SU-DHL-6 (cell line): ENCODE results near the gene ANKRD42.
"Not testable (repeated sequence)": the region's sequence is repeated elsewhere in the genome, so short reads cannot be mapped to it uniquely, and the experiment has no call there.

Experiments used
- H2AFZ ChIP-seq: fragments of 200-600 bp; sonication (generic); 2 replicates; pipeline ENCODE4 v1.6.1; 2014; ENCODE audit warnings: low read depth, mild to moderate bottlenecking, moderate library complexity, mixed read lengths, antibody characterized with exemption, low read length; ENCODE audit not compliant: severe bottlenecking
- H3F3A ChIP-seq: fragments of 200-600 bp; shearing (Covaris generic); 2 replicates; pipeline ENCODE4 v1.6.0; 2016; ENCODE audit warnings: antibody characterized with exemption, mild to moderate bottlenecking; ENCODE audit not compliant: insufficient read depth
- H3K27ac ChIP-seq: fragments of 200-600 bp; sonication (generic); 2 replicates; pipeline ENCODE4 v1.5.1; 2016; ENCODE audit warnings: low read depth, mild to moderate bottlenecking, low read length, moderate library complexity, mixed read lengths
- H3K27me3 ChIP-seq: fragments of 200-600 bp; sonication (generic), shearing (Covaris generic); 2 replicates; pipeline ENCODE4 v1.6.0; 2014; ENCODE audit warnings: mild to moderate bottlenecking, low read length
- H3K36me3 ChIP-seq: fragments of 200-600 bp; sonication (generic); 2 replicates; pipeline ENCODE4 v1.6.1; 2014; ENCODE audit warnings: mild to moderate bottlenecking, low read length, mixed read lengths
- H3K4me2 ChIP-seq: fragments of 300-600, 200-600 bp; shearing (Covaris generic), sonication (generic); 2 replicates; pipeline ENCODE4 v1.6.0; 2014; ENCODE audit warnings: low read length, low read depth, mild to moderate bottlenecking; ENCODE audit not compliant: poor library complexity, severe bottlenecking
- H3K4me3 ChIP-seq: fragments of 200-600 bp; sonication (generic); 2 replicates; pipeline ENCODE4 v1.5.1; 2014; ENCODE audit warnings: antibody characterized with exemption, low read length, mild to moderate bottlenecking, mixed read lengths; ENCODE audit not compliant: insufficient read depth, poor library complexity, severe bottlenecking
- H3K79me2 ChIP-seq: fragments of 200-600 bp; sonication (generic); 2 replicates; pipeline ENCODE4 v1.6.1; 2014; ENCODE audit warnings: mild to moderate bottlenecking, low read length, moderate library complexity; ENCODE audit not compliant: insufficient read depth
- H3K9ac ChIP-seq: fragments of 200-600 bp; sonication (generic); 2 replicates; pipeline ENCODE4 v1.7.0; 2014; ENCODE audit warnings: mild to moderate bottlenecking, low read length
- H3K9me2 ChIP-seq: fragments of 200-600 bp; sonication (generic); replicated peaks from 2 replicates; pipeline ENCODE4 v1.6.1; 2014; ENCODE audit warnings: low read length; ENCODE audit not compliant: insufficient read depth
- H3K9me3 ChIP-seq: fragments of 200-600 bp; sonication (generic); 2 replicates; pipeline ENCODE4 v1.6.1; 2014; ENCODE audit warnings: low read length, mixed read lengths; ENCODE audit not compliant: insufficient read depth
- H4K20me1 ChIP-seq: fragments of 200-600 bp; sonication (generic); 2 replicates; pipeline ENCODE4 v1.6.1; 2014; ENCODE audit warnings: low read depth, mild to moderate bottlenecking, antibody characterized with exemption, low read length, moderate library complexity, mixed read lengths
- CTCF ChIP-seq: fragments of 200-600 bp; sonication (generic); IDR thresholded peaks from one replicate; pipeline ENCODE4 v1.5.1; 2017; ENCODE audit warnings: antibody characterized with exemption, mild to moderate bottlenecking, low read length, moderate library complexity; ENCODE audit not compliant: insufficient read depth, poor library complexity, severe bottlenecking
- EZH2phosphoT487 ChIP-seq: fragments of 200-600 bp; sonication (generic), shearing (Covaris generic); conservative IDR thresholded peaks from 2 replicates; pipeline ENCODE4 v1.6.1; 2018; ENCODE audit warnings: mild to moderate bottlenecking, antibody characterized with exemption, low read length, moderate library complexity, mixed read lengths

The ANKRD42 gene

GRCh38 chr11:83257761-83258168 lies 64.3 kb downstream of the ANKRD42 start:
- Histone ChIP-seq H3K4me3 (no peak overlapping the region), H3K36me3 (peaks cover 4% of the 10 kb centered on the region; the same call in 1 of the 2 replicates), H2AFZ (no peak overlapping the region), H4K20me1 (no peaks in the 10 kb centered on the region), H3K27ac (no peak overlapping the region), H3K79me2 (no peaks in the 10 kb centered on the region), H3K9me3 (no peaks in the 10 kb centered on the region), H3K27me3 (no peaks in the 10 kb centered on the region), H3F3A (no peaks in the 10 kb centered on the region), H3K4me2 (no peak overlapping the region), H3K9ac (no peak overlapping the region), H3K9me2 (no peaks in the 10 kb centered on the region)
- TF ChIP-seq CTCF (no peak), EZH2phosphoT487 (no peak)

- no peak overlapping the region for H3K4me3 ChIP-seq
- H3K36me3 ChIP-seq = peaks cover 9% of the 10 kb centered on the region; the same call in 1 of the 2 replicates
- no peaks in the 10 kb centered on the region for H3F3A ChIP-seq
- no peak overlapping the region for H3K27ac ChIP-seq
- H3K9me2 ChIP-seq = no peaks in the 10 kb centered on the region
- TF ChIP-seq EZH2phosphoT487 = no peak
- no peak for TF ChIP-seq CTCF
- no peak overlapping the region for H3K9ac ChIP-seq
- no peak overlapping the region for H3K4me2 ChIP-seq
- H2AFZ ChIP-seq = no peak overlapping the region
- H3K9me3 ChIP-seq = no peaks in the 10 kb centered on the region
- H3K79me2 ChIP-seq = no peaks in the 10 kb centered on the region
- H3K27me3 ChIP-seq = no peaks in the 10 kb centered on the region
- H4K20me1 ChIP-seq = no peaks in the 10 kb centered on the region
These were observed 66.0 kb downstream of the ANKRD42 start for GRCh38 chr11:83259559-83259958.

GRCh38 chr11:83265331-83265730 lies 71.8 kb downstream of the ANKRD42 start:
- H2AFZ ChIP-seq = no peak overlapping the region
- no peaks in the 10 kb centered on the region for H3K79me2 ChIP-seq
- H3K4me3 ChIP-seq = no peak overlapping the region
- no peaks in the 10 kb centered on the region for H3K9me3 ChIP-seq
- TF ChIP-seq CTCF (no peak), EZH2phosphoT487 (no peak)
- no peak overlapping the region for H3K27ac ChIP-seq
- H3K27me3 ChIP-seq = no peaks in the 10 kb centered on the region
- no peak overlapping the region for H3K9ac ChIP-seq
- no peaks in the 10 kb centered on the region for H3F3A ChIP-seq
- H3K9me2 ChIP-seq = no peaks in the 10 kb centered on the region
- H4K20me1 ChIP-seq = no peaks in the 10 kb centered on the region
- no peak overlapping the region for H3K4me2 ChIP-seq
- H3K36me3 ChIP-seq = peaks cover 14% of the 10 kb centered on the region

GRCh38 chr11:83269080-83269479 lies 75.6 kb downstream of the ANKRD42 start:
- not testable (repeated sequence) for H3K27ac ChIP-seq, H4K20me1 ChIP-seq, H3F3A ChIP-seq, H3K9me3 ChIP-seq, H3K9me2 ChIP-seq, H3K9ac ChIP-seq, H3K27me3 ChIP-seq, H3K4me3 ChIP-seq, H2AFZ ChIP-seq, H3K4me2 ChIP-seq, H3K79me2 ChIP-seq
- peaks cover 30% of the 10 kb centered on the region for H3K36me3 ChIP-seq

GRCh38 chr11:83271734-83272133 lies 78.2 kb downstream of the ANKRD42 start:
- not testable (repeated sequence) for H3K9me3 ChIP-seq, H4K20me1 ChIP-seq, H3K27me3 ChIP-seq, H3K9me2 ChIP-seq, H3K9ac ChIP-seq, H2AFZ ChIP-seq, H3F3A ChIP-seq, H3K27ac ChIP-seq, H3K4me2 ChIP-seq, H3K4me3 ChIP-seq, H3K79me2 ChIP-seq
- peaks cover 31% of the 10 kb centered on the region for H3K36me3 ChIP-seq
